NT2/D1 (cell line): ENCODE results near the gene BLOC1S6.

Experiments used
- SUZ12 ChIP-seq: IDR thresholded peaks from 2 replicates; pipeline ENCODE4 v1.6.1; 2011; ENCODE audit not compliant: insufficient read length, insufficient read depth; ENCODE audit errors: extremely low read depth
- ZNF274 ChIP-seq: IDR thresholded peaks from 2 replicates; pipeline ENCODE4 v1.6.1; 2011; ENCODE audit warnings: mild to moderate bottlenecking, low read depth, low read length

- TF ChIP-seq ZNF274, result no peak
- no peak for TF ChIP-seq SUZ12
These were observed 37.5 kb upstream of the BLOC1S6 start for GRCh38 chr15:45549541-45550220.
